ENCODE results near the gene SAMD7.

- TF ChIP-seq CTCF (IDR thresholded peaks at IDR 0.05; ENCODE audit: borderline replicate concordance, extremely low read depth, low read length, poor library complexity, severe bottlenecking) (no peak), EZH2 (IDR thresholded peaks at IDR 0.05; ENCODE audit: borderline replicate concordance, low read depth, low read length, severe bottlenecking) (no peak)
Observed at GRCh38 chr3:169879013-169879557, 32.3 kb upstream of the SAMD7 start.

Data from DND-41 (cell line).